Esophagus squamous epithelium (tissue), 4 donors: ENCODE data around the gene BID.

ENCODE experiments used
- CTCF ChIP-seq, 6 experiments: fragments of 450-650 bp in 4 of 6; fragments of 200-600 bp in 2 of 6; sonication (generic) in 2 of 6; IDR thresholded peaks; one replicate each; pipeline ENCODE4 v1.5.1; 2016 to 2019; ENCODE audit warnings: antibody characterized with exemption in 6 of 6, mild to moderate bottlenecking in 4 of 6, moderate library complexity in 4 of 6
- POLR2A ChIP-seq, 4 donors: fragments of 450-650 bp; IDR thresholded peaks; one replicate each; pipeline ENCODE4 v1.6.1; 2017; ENCODE audit warnings: antibody characterized with exemption in 4 of 4, mild to moderate bottlenecking in 4 of 4, moderate library complexity in 3 of 4

DNA sequence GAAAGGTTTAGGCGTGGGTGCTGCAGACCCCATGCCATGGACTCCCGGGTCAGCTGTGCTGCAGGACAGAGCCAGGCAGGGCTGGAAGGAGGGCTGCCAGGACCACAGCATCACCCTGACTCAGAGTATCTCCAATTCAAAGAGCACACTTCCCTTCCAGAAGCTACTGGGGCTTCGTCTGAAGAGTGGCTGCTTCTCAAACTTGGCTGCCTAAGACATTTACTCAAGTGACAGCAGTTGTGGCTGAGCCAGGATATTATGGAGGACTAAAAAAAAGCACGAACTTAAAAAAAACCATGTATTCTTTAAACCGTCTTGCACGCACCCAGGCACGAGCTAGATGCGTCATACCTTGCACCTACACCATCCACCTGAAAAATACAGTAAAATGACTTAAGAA is 13.0 kb upstream of the BID start:
- TF ChIP-seq CTCF (IDR thresholded peaks at IDR 0.05) = no peak
- TF ChIP-seq POLR2A (IDR thresholded peaks at IDR 0.05) = no peak
